GM10847 (cell line): ENCODE data around the gene NELFB.

Experiments
- POLR2A ChIP-seq: IDR thresholded peaks from 2 replicates; pipeline ENCODE4 v1.6.1; 2011; ENCODE audit not compliant: insufficient read length; ENCODE audit errors: extremely low read depth

Gene NELFB

GRCh38 chr9:137313956-137314560 lies 58.9 kb downstream of the NELFB start:
- no peak for TF ChIP-seq POLR2A

GRCh38 chr9:137314561-137315560 lies 59.7 kb downstream of the NELFB start:
- TF ChIP-seq POLR2A, result no peak

- no peak for TF ChIP-seq POLR2A
These were observed 60.5 kb downstream of the NELFB start for GRCh38 chr9:137315581-137316011.

- TF ChIP-seq POLR2A, result no peak
These were observed 61.2 kb downstream of the NELFB start for GRCh38 chr9:137316012-137316981.

- TF ChIP-seq POLR2A, result no peak
These were observed 62.0 kb downstream of the NELFB start for GRCh38 chr9:137317021-137317717.

GRCh38 chr9:137317718-137318511 lies 62.8 kb downstream of the NELFB start:
- no peak for TF ChIP-seq POLR2A

- TF ChIP-seq POLR2A, result no peak
These were observed 63.5 kb downstream of the NELFB start for GRCh38 chr9:137318602-137319001.

GRCh38 chr9:137319011-137319738 lies 64.0 kb downstream of the NELFB start:
- TF ChIP-seq POLR2A, result no peak

- TF ChIP-seq POLR2A, result no peak
These were observed 64.8 kb downstream of the NELFB start for GRCh38 chr9:137319739-137320551.

GRCh38 chr9:137320555-137321384 lies 65.6 kb downstream of the NELFB start:
- no peak for TF ChIP-seq POLR2A

GRCh38 chr9:137321726-137322361 lies 66.7 kb downstream of the NELFB start:
- TF ChIP-seq POLR2A, result no peak
